Karpas-422 (cell line): ENCODE results near the gene ARL15. TPM values are rescaled to one million over a fixed set of nuclear protein-coding genes. Genes with fewer than 3 reads are reported as not detected.

Experiments used
- DNase-seq: peaks from one replicate; pipeline ENCODE4 v3.0.0-alpha.2; 2015
- H2AFZ ChIP-seq: fragments of 200-600 bp; sonication (generic); 2 replicates; pipeline ENCODE4 v1.6.1; 2014; ENCODE audit warnings: antibody characterized with exemption, low read length, mixed read lengths
- H3K27ac ChIP-seq: fragments of 200-600 bp; sonication (generic); 2 replicates; pipeline ENCODE4 v1.5.1; 2014; ENCODE audit warnings: mild to moderate bottlenecking, low read length, moderate library complexity
- H3K27me3 ChIP-seq: fragments of 200-600 bp; sonication (generic); 2 replicates; pipeline ENCODE4 v1.6.1; 2014; ENCODE audit warnings: low read length, mixed read lengths
- H3K36me3 ChIP-seq: fragments of 200-600 bp; sonication (generic); 2 replicates; pipeline ENCODE4 v1.6.1; 2014; ENCODE audit warnings: low read length, mixed read lengths; ENCODE audit not compliant: insufficient read depth
- H3K4me1 ChIP-seq: fragments of 200-600 bp; sonication (generic); 2 replicates; pipeline ENCODE4 v1.6.1; 2014; ENCODE audit warnings: mild to moderate bottlenecking, low read length, mixed read lengths
- H3K4me2 ChIP-seq: fragments of 200-600 bp; sonication (generic); 2 replicates; pipeline ENCODE4 v1.6.1; 2014; ENCODE audit warnings: low read length, low read depth, mild to moderate bottlenecking; ENCODE audit not compliant: poor library complexity, severe bottlenecking
- H3K4me3 ChIP-seq: fragments of 200-600 bp; sonication (generic); 2 replicates; pipeline ENCODE4 v1.5.1; 2014; ENCODE audit warnings: mild to moderate bottlenecking, antibody characterized with exemption, low read length, mixed read lengths
- H3K79me2 ChIP-seq: fragments of 200-600 bp; sonication (generic); 2 replicates; pipeline ENCODE4 v1.6.1; 2014; ENCODE audit warnings: mild to moderate bottlenecking, low read length, mixed read lengths
- H3K9ac ChIP-seq: fragments of 200-600 bp; sonication (generic); 2 replicates; pipeline ENCODE4 v1.6.0; 2014; ENCODE audit warnings: low read length
- H3K9me2 ChIP-seq: fragments of 200-600 bp; sonication (generic), shearing (Covaris generic); replicated peaks from 2 replicates; pipeline ENCODE4 v1.6.0; 2014; ENCODE audit warnings: mild to moderate bottlenecking, low read length, moderate library complexity; ENCODE audit not compliant: insufficient read depth
- H3K9me3 ChIP-seq: fragments of 300-700, 200-600 bp; sonication (generic); 2 replicates; pipeline ENCODE4 v1.6.1; 2014; ENCODE audit warnings: low read length, mixed read lengths
- H4K20me1 ChIP-seq: fragments of 200-600 bp; sonication (generic); 2 replicates; pipeline ENCODE4 v1.6.1; 2014; ENCODE audit warnings: mild to moderate bottlenecking, antibody characterized with exemption, low read length, low read depth; ENCODE audit not compliant: insufficient read depth
- total RNA-seq: library from RNA; depleted of rRNA; stranded (reverse); fragments of >200 nt; shearing (Covaris generic); gene quantifications from 2 replicates; pipeline ENCODE4 v1.2.3, GENCODE V29; 2014; ENCODE audit warnings: low replicate concordance

The ARL15 gene
- total RNA-seq, 1 experiment from 2014 or later = 10.7 TPM

DNA sequence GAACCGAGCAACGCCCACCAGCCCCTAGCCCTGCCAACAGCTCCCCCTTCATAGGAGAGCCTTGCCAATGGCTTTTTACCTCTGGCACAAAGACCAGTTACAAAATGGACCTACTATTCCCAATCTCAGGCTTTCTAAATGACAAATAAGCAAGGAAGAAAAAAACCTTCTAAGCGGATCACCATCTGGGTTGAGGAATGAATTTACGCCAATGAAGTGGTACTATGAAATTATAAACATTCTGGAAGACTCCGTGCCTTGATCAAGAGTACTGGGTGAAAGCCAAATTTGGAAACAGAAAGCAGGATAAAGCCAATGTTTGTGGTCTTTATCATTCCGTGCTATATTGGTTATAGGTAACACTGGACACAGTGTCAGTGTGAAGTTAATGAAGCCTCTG, 378.0 kb downstream of the ARL15 start:
- H3K79me2 ChIP-seq = no peaks in the 10 kb centered on the region
- no peaks in the 10 kb centered on the region for H3K36me3 ChIP-seq
- H4K20me1 ChIP-seq = no peaks in the 10 kb centered on the region
- no peak overlapping the region for H3K4me3 ChIP-seq
- H3K9me3 ChIP-seq = no peaks in the 10 kb centered on the region
- no peaks in the 10 kb centered on the region for H3K27me3 ChIP-seq
- H3K9ac ChIP-seq = no peak overlapping the region
- DNase-seq = no peak
- no peak overlapping the region for H3K27ac ChIP-seq
- no peaks in the 10 kb centered on the region for H3K9me2 ChIP-seq
- H3K4me1 ChIP-seq = no peaks in the 10 kb centered on the region
- no peak overlapping the region for H2AFZ ChIP-seq
- H3K4me2 ChIP-seq = no peak overlapping the region

DNA sequence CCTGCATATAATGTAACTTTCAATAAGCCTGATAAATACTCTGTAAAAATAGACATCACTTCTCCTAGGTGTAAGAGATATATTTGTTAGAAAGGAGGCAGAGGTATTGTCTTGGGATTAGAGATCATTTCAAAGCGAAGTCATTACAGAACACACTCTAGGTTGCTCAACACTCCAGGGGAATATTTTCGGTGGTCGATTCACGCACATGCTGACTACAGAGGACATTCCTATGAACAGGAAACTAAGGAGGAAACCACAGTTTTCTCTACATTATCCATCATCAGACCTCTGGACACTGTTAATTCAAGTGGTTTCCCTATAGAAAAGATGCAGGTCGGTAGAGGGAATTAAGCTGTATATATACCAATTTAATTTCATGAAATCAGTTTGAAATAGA, 379.9 kb downstream of the ARL15 start:
- Histone ChIP-seq H3K36me3 (no peaks in the 10 kb centered on the region), H2AFZ (no peak overlapping the region), H3K4me1 (no peaks in the 10 kb centered on the region), H3K9ac (no peak overlapping the region), H3K27me3 (no peaks in the 10 kb centered on the region), H3K4me2 (no peak overlapping the region), H3K9me3 (no peaks in the 10 kb centered on the region), H3K9me2 (no peaks in the 10 kb centered on the region), H4K20me1 (no peaks in the 10 kb centered on the region), H3K79me2 (no peaks in the 10 kb centered on the region), H3K27ac (no peak overlapping the region), H3K4me3 (no peak overlapping the region)
- DNase-seq = no peak

DNA sequence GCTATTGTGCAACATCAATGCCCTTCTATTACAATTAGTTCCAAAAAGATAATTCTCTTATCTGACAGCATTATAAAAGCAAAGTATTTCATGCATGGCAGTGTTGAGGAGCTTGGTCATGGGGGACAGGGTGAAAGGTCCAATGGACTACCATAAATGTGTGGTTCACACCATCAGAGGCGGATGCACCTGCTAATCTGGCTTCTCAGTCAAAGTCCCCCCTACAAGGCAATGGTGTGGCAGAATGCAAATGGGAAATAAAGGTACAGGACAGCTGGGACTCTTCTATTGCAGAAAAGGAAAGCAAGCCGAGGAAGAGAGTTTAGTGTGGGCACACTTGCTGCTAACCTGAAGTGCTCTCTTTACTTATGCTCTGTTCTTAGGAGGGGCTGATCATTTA, 380.8 kb downstream of the ARL15 start:
- Histone ChIP-seq H3K4me3 (no peak overlapping the region), H3K4me2 (no peak overlapping the region)

DNA sequence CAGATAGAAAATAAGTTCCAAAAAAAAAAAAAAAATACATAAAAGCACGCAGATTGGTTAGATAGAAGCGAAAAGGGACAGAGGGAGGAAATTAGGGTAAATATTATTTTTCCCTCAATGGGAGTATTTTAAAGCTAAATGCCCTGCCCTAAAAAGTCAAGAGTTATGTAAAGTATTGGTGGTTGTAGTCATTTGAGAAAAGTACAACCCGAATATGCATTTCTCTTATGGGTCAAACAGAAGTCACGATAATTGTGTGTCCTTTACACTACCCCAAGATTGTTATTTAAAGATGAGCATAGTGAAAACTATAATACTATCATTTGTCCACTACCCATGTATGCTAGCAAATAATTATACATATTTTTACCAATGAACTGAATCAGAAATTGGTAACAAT, 381.2 kb downstream of the ARL15 start:
- H3K36me3 ChIP-seq = no peaks in the 10 kb centered on the region
- DNase-seq = no peak

More for the DNA sequence above, 380.8 kb downstream of the ARL15 start:
- no peaks in the 10 kb centered on the region for H3K79me2 ChIP-seq
- H3K27me3 ChIP-seq = no peaks in the 10 kb centered on the region
- no peaks in the 10 kb centered on the region for H3K9me3 ChIP-seq
- H3K27ac ChIP-seq = no peak overlapping the region
- no peak overlapping the region for H3K9ac ChIP-seq
- DNase-seq = no peak
- H4K20me1 ChIP-seq = no peaks in the 10 kb centered on the region
- H3K9me2 ChIP-seq = no peaks in the 10 kb centered on the region
- no peaks in the 10 kb centered on the region for H3K4me1 ChIP-seq
- no peak overlapping the region for H2AFZ ChIP-seq
- no peaks in the 10 kb centered on the region for H3K36me3 ChIP-seq

DNA sequence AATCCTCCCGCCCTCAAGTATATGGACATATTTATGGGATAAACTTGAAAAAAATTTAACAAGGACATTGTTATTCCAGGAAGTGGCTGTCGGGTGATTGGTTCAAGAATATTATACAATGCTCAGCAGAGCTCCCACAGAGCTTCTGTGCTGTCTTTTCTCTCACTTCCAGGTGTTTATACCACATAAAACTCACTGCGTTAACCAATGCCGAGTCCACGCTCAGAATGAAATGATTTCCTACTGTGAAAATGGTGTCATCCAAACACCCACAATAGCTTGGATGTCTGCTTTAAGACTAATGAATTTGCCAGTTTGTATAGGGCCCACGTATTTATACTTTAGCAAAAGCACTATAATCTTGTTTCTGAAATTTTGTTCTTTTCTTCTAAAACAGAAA, 381.7 kb downstream of the ARL15 start:
- Histone ChIP-seq H3K4me2 (no peak overlapping the region), H4K20me1 (no peaks in the 10 kb centered on the region), H3K4me3 (no peak overlapping the region), H3K4me1 (no peaks in the 10 kb centered on the region), H3K9ac (no peak overlapping the region), H2AFZ (no peak overlapping the region), H3K9me2 (no peaks in the 10 kb centered on the region), H3K79me2 (no peaks in the 10 kb centered on the region), H3K27ac (no peak overlapping the region), H3K36me3 (no peaks in the 10 kb centered on the region), H3K27me3 (no peaks in the 10 kb centered on the region), H3K9me3 (no peaks in the 10 kb centered on the region)
- no peak for DNase-seq

More for the DNA sequence above, 381.2 kb downstream of the ARL15 start:
- no peak overlapping the region for H3K4me3 ChIP-seq
- H3K79me2 ChIP-seq = no peaks in the 10 kb centered on the region
- H3K4me2 ChIP-seq = no peak overlapping the region
- H3K9me2 ChIP-seq = no peaks in the 10 kb centered on the region
- no peaks in the 10 kb centered on the region for H3K27me3 ChIP-seq
- no peak overlapping the region for H3K27ac ChIP-seq
- no peak overlapping the region for H2AFZ ChIP-seq
- no peaks in the 10 kb centered on the region for H3K9me3 ChIP-seq
- H3K9ac ChIP-seq = no peak overlapping the region
- H3K4me1 ChIP-seq = no peaks in the 10 kb centered on the region
- H4K20me1 ChIP-seq = no peaks in the 10 kb centered on the region

DNA sequence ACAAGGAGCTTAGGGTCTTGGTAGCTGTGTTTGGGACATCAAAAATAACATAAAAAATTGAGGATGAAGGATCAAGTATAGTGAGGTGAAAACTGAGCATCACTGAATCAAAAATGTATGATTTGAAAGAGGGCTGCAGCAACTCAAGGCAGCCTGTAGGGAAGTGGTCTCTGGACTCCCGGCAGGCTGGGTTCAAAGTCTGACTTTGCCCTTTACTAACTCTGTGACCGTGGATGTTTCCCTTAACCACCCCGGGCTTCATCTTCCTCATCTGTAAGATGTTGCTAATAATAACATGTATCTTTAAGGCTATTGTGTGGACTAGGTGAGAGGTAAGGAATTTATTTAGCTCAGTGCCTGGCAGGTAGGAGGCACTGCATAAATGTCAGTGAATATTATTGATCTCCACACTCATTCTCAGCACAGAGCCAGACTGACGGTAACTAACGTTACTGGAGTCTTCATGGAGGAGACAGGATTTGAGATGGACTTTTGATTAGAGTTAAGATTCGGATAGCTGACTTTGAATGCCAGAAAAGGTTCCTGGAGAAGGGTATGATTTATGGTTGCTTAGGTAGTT, 382.6 kb downstream of the ARL15 start:
- DNase-seq = no peak
- no peak overlapping the region for H3K4me2 ChIP-seq
- H3K9me2 ChIP-seq = no peaks in the 10 kb centered on the region

DNA sequence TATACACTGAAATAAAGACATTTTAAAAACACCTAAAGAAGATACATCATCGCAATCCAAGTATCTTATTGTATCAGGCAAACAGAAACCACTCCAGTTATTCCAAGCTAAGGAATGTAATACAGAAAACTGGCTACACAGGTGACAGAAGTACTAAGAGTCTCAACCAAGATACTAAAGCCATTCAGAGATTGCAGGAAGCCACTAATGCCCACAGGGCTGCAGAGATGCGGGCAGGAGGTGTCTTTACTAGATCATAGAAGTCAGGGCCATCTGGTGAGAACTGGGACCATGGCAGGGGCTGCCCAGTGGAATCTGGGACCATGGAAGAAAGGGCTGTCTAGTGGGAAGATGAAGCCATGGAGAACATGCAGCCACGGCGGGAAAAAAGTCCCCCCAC, 384.3 kb downstream of the ARL15 start:
- Histone ChIP-seq H2AFZ (no peak overlapping the region), H3K9me2 (no peaks in the 10 kb centered on the region), H3K9me3 (no peaks in the 10 kb centered on the region), H3K9ac (no peak overlapping the region), H3K36me3 (no peaks in the 10 kb centered on the region), H3K27ac (no peak overlapping the region), H3K4me3 (no peak overlapping the region), H4K20me1 (no peaks in the 10 kb centered on the region), H3K4me2 (no peak overlapping the region), H3K27me3 (no peaks in the 10 kb centered on the region), H3K4me1 (no peaks in the 10 kb centered on the region), H3K79me2 (no peaks in the 10 kb centered on the region)
- DNase-seq = no peak

More for the DNA sequence above, 382.6 kb downstream of the ARL15 start:
- H3K9me3 ChIP-seq = no peaks in the 10 kb centered on the region
- no peak overlapping the region for H3K4me3 ChIP-seq
- H3K79me2 ChIP-seq = no peaks in the 10 kb centered on the region
- no peaks in the 10 kb centered on the region for H3K27me3 ChIP-seq
- no peak overlapping the region for H2AFZ ChIP-seq
- H3K9ac ChIP-seq = no peak overlapping the region
- no peak overlapping the region for H3K27ac ChIP-seq
- no peaks in the 10 kb centered on the region for H3K4me1 ChIP-seq
- H4K20me1 ChIP-seq = no peaks in the 10 kb centered on the region
- H3K36me3 ChIP-seq = no peaks in the 10 kb centered on the region

DNA sequence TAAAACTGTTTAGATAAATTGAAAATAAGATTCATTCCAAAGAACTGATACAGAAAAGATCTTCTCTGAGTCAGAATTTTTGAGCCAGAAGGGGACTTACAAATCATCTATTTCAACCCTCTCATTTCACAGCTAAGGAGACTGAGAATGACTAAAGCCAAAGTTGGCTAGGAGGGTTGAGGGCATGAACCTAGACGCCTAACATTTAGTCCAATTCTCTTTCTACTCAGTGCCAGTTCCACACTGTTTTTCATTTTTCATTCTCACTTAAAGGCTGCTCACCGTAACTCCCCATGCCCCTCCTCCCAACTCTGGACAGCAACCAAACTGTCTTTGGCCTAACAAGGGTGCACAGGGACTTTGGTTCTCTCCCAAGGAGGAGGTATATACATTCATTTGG, 386.0 kb downstream of the ARL15 start:
- H3K4me3 ChIP-seq = no peak overlapping the region
- H3K9ac ChIP-seq = no peak overlapping the region
- H3K79me2 ChIP-seq = no peaks in the 10 kb centered on the region
- H2AFZ ChIP-seq = no peak overlapping the region
- no peak overlapping the region for H3K27ac ChIP-seq
- no peaks in the 10 kb centered on the region for H3K36me3 ChIP-seq
- no peak for DNase-seq
- no peaks in the 10 kb centered on the region for H4K20me1 ChIP-seq
- H3K4me2 ChIP-seq = no peak overlapping the region
- no peaks in the 10 kb centered on the region for H3K9me3 ChIP-seq
- H3K4me1 ChIP-seq = no peaks in the 10 kb centered on the region
- no peaks in the 10 kb centered on the region for H3K9me2 ChIP-seq
- no peaks in the 10 kb centered on the region for H3K27me3 ChIP-seq

DNA sequence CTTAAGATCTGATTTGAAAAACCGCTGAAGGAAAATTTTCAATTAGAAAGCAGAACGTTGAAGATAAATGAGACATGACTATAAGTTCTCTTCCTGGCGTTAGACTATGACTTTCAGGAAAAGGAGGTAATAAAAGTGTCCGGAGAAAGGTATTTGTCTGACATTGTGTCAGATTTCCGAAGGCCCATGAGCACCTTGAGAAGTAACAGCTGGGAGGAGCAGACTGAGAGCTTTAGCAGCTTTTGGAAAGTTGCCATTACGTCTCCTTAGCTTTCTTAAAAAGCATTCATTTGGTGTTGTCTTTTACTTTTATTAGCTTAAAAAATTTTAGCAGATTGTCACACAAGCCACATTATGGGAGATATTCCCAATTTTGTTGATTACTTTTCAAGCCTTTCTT, 386.4 kb downstream of the ARL15 start:
- no peaks in the 10 kb centered on the region for H3K4me1 ChIP-seq
- no peaks in the 10 kb centered on the region for H3K36me3 ChIP-seq
- H3K9me3 ChIP-seq = no peaks in the 10 kb centered on the region
- H3K9ac ChIP-seq = no peak overlapping the region
- no peak overlapping the region for H3K27ac ChIP-seq
- no peak overlapping the region for H3K4me2 ChIP-seq
- no peaks in the 10 kb centered on the region for H3K79me2 ChIP-seq
- H3K4me3 ChIP-seq = no peak overlapping the region
- no peaks in the 10 kb centered on the region for H3K9me2 ChIP-seq
- no peak for DNase-seq
- H3K27me3 ChIP-seq = no peaks in the 10 kb centered on the region
- no peaks in the 10 kb centered on the region for H4K20me1 ChIP-seq
- H2AFZ ChIP-seq = no peak overlapping the region
